H9 (cell line): Measurements from ENCODE around the gene NUP210L. TPM values are rescaled to one million over a fixed set of nuclear protein-coding genes. Genes with fewer than 3 reads are reported as not detected.

ENCODE experiments used
- DNase-seq: peaks from one replicate; pipeline ENCODE4 v3.0.0-alpha.2; 2017
- H2AFZ ChIP-seq: one replicate; pipeline ENCODE4 v1.6.1; 2013; ENCODE audit warnings: mild to moderate bottlenecking, low read length, control low read depth, moderate library complexity
- H2AK5ac ChIP-seq: 2 replicates; pipeline ENCODE4 v1.6.1; 2013; ENCODE audit warnings: low read length, control low read depth, mixed read lengths; ENCODE audit not compliant: insufficient read length
- H2BK120ac ChIP-seq: one replicate; pipeline ENCODE4 v1.6.1; 2013; ENCODE audit warnings: low read depth, mild to moderate bottlenecking, low read length, control low read depth, inconsistent platforms; ENCODE audit not compliant: poor library complexity, severe bottlenecking
- H2BK12ac ChIP-seq: 2 replicates; pipeline ENCODE4 v1.6.1; 2013; ENCODE audit warnings: low read length, control low read depth, mixed read lengths, low read depth; ENCODE audit not compliant: insufficient read length
- H2BK15ac ChIP-seq: 2 replicates; pipeline ENCODE4 v1.6.1; 2013; ENCODE audit warnings: low read depth, low read length, control low read depth
- H2BK20ac ChIP-seq: one replicate; pipeline ENCODE4 v1.6.1; 2013; ENCODE audit warnings: low read depth, mild to moderate bottlenecking, low read length, control low read depth, inconsistent platforms; ENCODE audit not compliant: poor library complexity, severe bottlenecking
- H2BK5ac ChIP-seq: 2 replicates; pipeline ENCODE4 v1.6.1; 2013; ENCODE audit warnings: low read length, control low read depth, mixed read lengths; ENCODE audit not compliant: insufficient read length
- H3K14ac ChIP-seq: 2 replicates; pipeline ENCODE4 v1.6.1; 2013; ENCODE audit warnings: low read length, control low read depth; ENCODE audit not compliant: insufficient read depth
- H3K18ac ChIP-seq: 2 replicates; pipeline ENCODE4 v1.6.1; 2013; ENCODE audit warnings: low read depth, mild to moderate bottlenecking, mixed read lengths, low read length, control low read depth; ENCODE audit not compliant: insufficient read length
- H3K23ac ChIP-seq: 2 replicates; pipeline ENCODE4 v1.6.1; 2013; ENCODE audit warnings: low read length, control low read depth, mixed read lengths, low read depth; ENCODE audit not compliant: insufficient read length
- H3K23me2 ChIP-seq: 2 replicates; pipeline ENCODE4 v1.6.1; 2013; ENCODE audit warnings: low read depth, mild to moderate bottlenecking, mixed read lengths, low read length, control low read depth; ENCODE audit not compliant: insufficient read length, poor library complexity, severe bottlenecking
- H3K27ac ChIP-seq: 2 replicates; pipeline ENCODE4 v1.5.1; 2013; ENCODE audit warnings: low read length, control low read depth, mixed read lengths, low read depth; ENCODE audit not compliant: insufficient read length
- H3K27me3 ChIP-seq: 2 replicates; pipeline ENCODE4 v1.6.1; 2013; ENCODE audit warnings: low read length, control low read depth, inconsistent platforms; ENCODE audit not compliant: insufficient read depth
- H3K4ac ChIP-seq: 2 replicates; pipeline ENCODE4 v1.6.1; 2013; ENCODE audit warnings: low read depth, mild to moderate bottlenecking, control low read depth, inconsistent platforms, low read length, moderate library complexity
- H3K4me1 ChIP-seq: 2 replicates; pipeline ENCODE4 v1.6.1; 2013; ENCODE audit warnings: low read length, control low read depth, inconsistent platforms; ENCODE audit not compliant: insufficient read depth
- H3K4me2 ChIP-seq: 2 replicates; pipeline ENCODE4 v1.6.1; 2013; ENCODE audit warnings: low read length, control low read depth, mixed read lengths; ENCODE audit not compliant: insufficient read length, insufficient read depth
- H3K56ac ChIP-seq: 2 replicates; pipeline ENCODE4 v1.6.1; 2013; ENCODE audit warnings: low read depth, mild to moderate bottlenecking, mixed read lengths, low read length, control low read depth; ENCODE audit not compliant: insufficient read length
- H3K79me1 ChIP-seq: 2 replicates; pipeline ENCODE4 v1.6.1; 2013; ENCODE audit warnings: low read depth, mild to moderate bottlenecking, moderate library complexity, low read length, control low read depth, inconsistent platforms; ENCODE audit not compliant: insufficient read depth, poor library complexity, severe bottlenecking
- H3K79me2 ChIP-seq: 2 replicates; pipeline ENCODE4 v1.6.1; 2013; ENCODE audit warnings: low read length, control low read depth, inconsistent platforms; ENCODE audit not compliant: insufficient read depth
- H3K9ac ChIP-seq: 2 replicates; pipeline ENCODE4 v1.6.1; 2013; ENCODE audit warnings: low read length, control low read depth, mixed read lengths; ENCODE audit not compliant: insufficient read length; ENCODE audit errors: extremely low read depth
- H3K9me3 ChIP-seq: one replicate; pipeline ENCODE4 v1.6.1; 2013; ENCODE audit warnings: low read depth, low read length, inconsistent platforms; ENCODE audit not compliant: control insufficient read depth
- H3T11ph ChIP-seq: one replicate; pipeline ENCODE4 v1.6.1; 2013; ENCODE audit warnings: mild to moderate bottlenecking, low read length, control low read depth, inconsistent platforms
- H4K20me1 ChIP-seq: one replicate; pipeline ENCODE4 v1.6.1; 2013; ENCODE audit not compliant: control insufficient read depth, insufficient read length, insufficient read depth
- H4K5ac ChIP-seq: 2 replicates; pipeline ENCODE4 v1.6.1; 2013; ENCODE audit warnings: low read depth, mild to moderate bottlenecking, mixed read lengths, low read length, control low read depth; ENCODE audit not compliant: insufficient read length
- H4K8ac ChIP-seq: replicated peaks from 2 replicates; pipeline ENCODE4 v1.6.1; 2013; ENCODE audit warnings: low read length, control low read depth, mixed read lengths, low read depth; ENCODE audit not compliant: insufficient read length
- H4K91ac ChIP-seq: 2 replicates; pipeline ENCODE4 v1.6.1; 2013; ENCODE audit warnings: low read depth, mild to moderate bottlenecking, moderate library complexity, mixed read lengths, low read length, control low read depth; ENCODE audit not compliant: insufficient read length
- H3K27ac Mint-ChIP-seq, 3 experiments: 2 replicates in 2 of 3; 3 replicates in 1 of 3; pipeline ENCODE4 v1.8.0; 2020 to 2021; ENCODE audit warnings: mixed read lengths in 3 of 3, mild to moderate bottlenecking in 1 of 3, moderate library complexity in 1 of 3
- H3K27me3 Mint-ChIP-seq: 2 replicates; pipeline ENCODE4 v1.8.0; 2021; ENCODE audit warnings: low read depth, mild to moderate bottlenecking, moderate library complexity, mixed read lengths
- H3K36me3 Mint-ChIP-seq, 3 experiments: 2 replicates in 2 of 3; 3 replicates in 1 of 3; pipeline ENCODE4 v1.8.0; 2020 to 2021; ENCODE audit warnings: low read depth in 3 of 3, mixed read lengths in 3 of 3; ENCODE audit not compliant: insufficient read depth in 1 of 3
- H3K4me1 Mint-ChIP-seq, 2 experiments: 2 replicates each; pipeline ENCODE4 v1.8.0; 2020; ENCODE audit warnings: mixed read lengths in 2 of 2
- H3K4me3 Mint-ChIP-seq, 2 experiments: 2 replicates in 1 of 2; 3 replicates in 1 of 2; pipeline ENCODE4 v1.8.0; 2020 to 2021; ENCODE audit warnings: mild to moderate bottlenecking in 2 of 2, mixed read lengths in 2 of 2, moderate library complexity in 1 of 2
- H3K9me3 Mint-ChIP-seq, 2 experiments: 2 replicates in 1 of 2; 3 replicates in 1 of 2; pipeline ENCODE4 v1.8.0; 2020; ENCODE audit warnings: mild to moderate bottlenecking in 2 of 2, mixed read lengths in 2 of 2, moderate library complexity in 1 of 2
- CTCF ChIP-seq: fragments of 200-600 bp; sonication (generic); conservative IDR thresholded peaks from 3 replicates; pipeline ENCODE4 v1.8.0; 2021; ENCODE audit warnings: antibody characterized with exemption, mild to moderate bottlenecking
- WGBS: extraction: QIAGEN DNeasy Blood & Tissue Kit; methylation state at CpG from one replicate; pipeline ENCODE4 v1.1.7; 2013; ENCODE audit warnings: missing lambda C conversion rate, low lambda C conversion rate, mixed read lengths; ENCODE audit not compliant: insufficient read length; ENCODE audit errors: extremely low coverage; 5-methylcytosine and 5-hydroxymethylcytosine counted together
- total RNA-seq: library from RNA; stranded (reverse); gene quantifications from 2 replicates; pipeline ENCODE4 v1.2.1, GENCODE V29; 2021

Gene NUP210L
- total RNA-seq, 1 experiment from 2014 or later = 0.04 TPM

GRCh38 chr1:154115180-154115579 lies 39.7 kb downstream of the NUP210L start:
- H2AK5ac ChIP-seq = no peak overlapping the region
- Mint-ChIP-seq H3K4me1 (0 out of 4 replicates have a peak, but pooled peaks cover 0 to 4% of the 10 kb centered on the region in 2 experiments), H3K4me3 (no peak overlapping the region), H3K36me3 (no peaks in the 10 kb centered on the region), H3K27me3 (no peaks in the 10 kb centered on the region), H3K27ac (peak overlapping the region in 1 of 3 experiments; percentile 34; a peak in 2 of 7 replicates), H3K9me3 (no peaks in the 10 kb centered on the region; a peak in 1 of 5 replicates)
- H3K9ac ChIP-seq = no peak overlapping the region
- no peaks in the 10 kb centered on the region for H3K79me2 ChIP-seq
- no peak overlapping the region for H2BK12ac ChIP-seq
- no peak overlapping the region for H2BK15ac ChIP-seq
- no peak overlapping the region for H2BK120ac ChIP-seq
- H3T11ph ChIP-seq = no peak overlapping the region
- H3K9me3 ChIP-seq = no peaks in the 10 kb centered on the region
- no peak overlapping the region for H3K27ac ChIP-seq
- no peaks in the 10 kb centered on the region for H4K20me1 ChIP-seq
- H4K8ac ChIP-seq = no peak overlapping the region
- H3K79me1 ChIP-seq = no peaks in the 10 kb centered on the region
- H3K23ac ChIP-seq = no peak overlapping the region
- no peak overlapping the region for H3K14ac ChIP-seq
- H3K56ac ChIP-seq = no peak overlapping the region
- H2BK20ac ChIP-seq = no peak overlapping the region
- no peak overlapping the region for H4K91ac ChIP-seq
- no peak for DNase-seq
- H3K4me1 ChIP-seq = no peaks in the 10 kb centered on the region
- no peak overlapping the region for H4K5ac ChIP-seq
- H3K4ac ChIP-seq = no peak overlapping the region
- no peak for TF ChIP-seq CTCF
- no peaks in the 10 kb centered on the region for H3K23me2 ChIP-seq
- no peak overlapping the region for H3K4me2 ChIP-seq
- H3K18ac ChIP-seq = no peak overlapping the region
- no CpG with 5 or more reads among the region's 1 CpG for WGBS
- no peak overlapping the region for H2BK5ac ChIP-seq
- no peak overlapping the region for H2AFZ ChIP-seq
- no peaks in the 10 kb centered on the region for H3K27me3 ChIP-seq
